HUES64 (cell line): ENCODE data around the gene GNB1L.

Source experiments
- H3K27ac ChIP-seq: 2 replicates; pipeline ENCODE4 v1.7.0; 2013; ENCODE audit warnings: low read depth, low read length, inconsistent platforms
- H3K27me3 ChIP-seq: 2 replicates; pipeline ENCODE4 v1.6.1; 2013; ENCODE audit warnings: mild to moderate bottlenecking, low read length; ENCODE audit not compliant: insufficient read depth
- H3K36me3 ChIP-seq: 2 replicates; pipeline ENCODE4 v1.6.1; 2013; ENCODE audit warnings: mild to moderate bottlenecking, low read length; ENCODE audit not compliant: insufficient read depth
- H3K4me1 ChIP-seq: 2 replicates; pipeline ENCODE4 v1.6.1; 2013; ENCODE audit warnings: mild to moderate bottlenecking, low read length, moderate library complexity; ENCODE audit not compliant: insufficient read depth
- H3K4me3 ChIP-seq: 2 replicates; pipeline ENCODE4 v1.5.1; 2013; ENCODE audit warnings: mild to moderate bottlenecking, low read length, moderate library complexity
- H3K9ac ChIP-seq: 2 replicates; pipeline ENCODE4 v1.6.1; 2013; ENCODE audit warnings: mild to moderate bottlenecking, low read depth, low read length
- H3K9me3 ChIP-seq: 2 replicates; pipeline ENCODE4 v1.6.1; 2013; ENCODE audit warnings: low read depth, low read length; ENCODE audit not compliant: insufficient read depth
- WGBS: fragments of 150-250, 120-280 bp; methylation state at CpG from one replicate; pipeline ENCODE4 v1.1.7; 2013; ENCODE audit warnings: missing lambda C conversion rate; 5-methylcytosine and 5-hydroxymethylcytosine counted together

GNB1L gene

GRCh38 chr22:19853879-19854777 lies 546 bp downstream of the GNB1L start:
- Histone ChIP-seq H3K4me1 (peaks cover 10% of the 10 kb centered on the region), H3K27me3 (no peaks in the 10 kb centered on the region), H3K9ac (peak overlapping the region; percentile 87), H3K9me3 (no peaks in the 10 kb centered on the region), H3K36me3 (peaks cover 36% of the 10 kb centered on the region), H3K27ac (peak overlapping the region; percentile 87), H3K4me3 (peak overlapping the region; percentile 90)
- 3% methylated on average over 49 of the region's 49 CpGs for WGBS

GRCh38 chr22:19853058-19853878 lies 1.4 kb downstream of the GNB1L start:
- Histone ChIP-seq H3K9ac (peak overlapping the region; percentile 87), H3K4me1 (peaks cover 10% of the 10 kb centered on the region), H3K4me3 (peak overlapping the region; percentile 90), H3K9me3 (no peaks in the 10 kb centered on the region), H3K27ac (no peak overlapping the region), H3K36me3 (peaks cover 36% of the 10 kb centered on the region), H3K27me3 (no peaks in the 10 kb centered on the region)
- 64% methylated on average over 11 of the region's 11 CpGs for WGBS

- peak overlapping the region; percentile 90; the same call in 1 of the 2 replicates for H3K4me3 ChIP-seq
- no peak overlapping the region for H3K27ac ChIP-seq
- 96% methylated on average over 12 of the region's 12 CpGs for WGBS
- no peaks in the 10 kb centered on the region for H3K27me3 ChIP-seq
- peaks cover 10% of the 10 kb centered on the region for H3K4me1 ChIP-seq
- no peaks in the 10 kb centered on the region for H3K9me3 ChIP-seq
- no peak overlapping the region for H3K9ac ChIP-seq
- peaks cover 38% of the 10 kb centered on the region for H3K36me3 ChIP-seq
These were observed 2.4 kb downstream of the GNB1L start for GRCh38 chr22:19852177-19852781.

- no peak overlapping the region for H3K9ac ChIP-seq
- no peak overlapping the region for H3K27ac ChIP-seq
- H3K4me1 ChIP-seq, result peaks cover 10% of the 10 kb centered on the region
- no peaks in the 10 kb centered on the region for H3K9me3 ChIP-seq
- H3K36me3 ChIP-seq, result peaks cover 42% of the 10 kb centered on the region
- H3K4me3 ChIP-seq, result no peak overlapping the region
- 95% methylated on average over 21 of the region's 21 CpGs for WGBS
- H3K27me3 ChIP-seq, result no peaks in the 10 kb centered on the region
These were observed 3.1 kb downstream of the GNB1L start for GRCh38 chr22:19851291-19852176.

- peaks cover 5% of the 10 kb centered on the region; the same call in 1 of the 2 replicates for H3K4me1 ChIP-seq
- no peaks in the 10 kb centered on the region for H3K9me3 ChIP-seq
- 89% methylated on average over 9 of the region's 9 CpGs for WGBS
- H3K4me3 ChIP-seq, result no peak overlapping the region
- no peak overlapping the region for H3K27ac ChIP-seq
- no peak overlapping the region for H3K9ac ChIP-seq
- peaks cover 42% of the 10 kb centered on the region for H3K36me3 ChIP-seq
- no peaks in the 10 kb centered on the region for H3K27me3 ChIP-seq
These were observed 3.9 kb downstream of the GNB1L start for GRCh38 chr22:19850763-19851109.

GRCh38 chr22:19849835-19850762 lies 4.6 kb downstream of the GNB1L start:
- H3K4me3 ChIP-seq, result no peak overlapping the region
- H3K27ac ChIP-seq, result peak overlapping the region; percentile 26; the same call in 1 of the 2 replicates
- no peak overlapping the region for H3K9ac ChIP-seq
- WGBS, result 81% methylated on average over 9 of the region's 9 CpGs
- peaks cover 4% of the 10 kb centered on the region; the same call in 1 of the 2 replicates for H3K4me1 ChIP-seq
- H3K36me3 ChIP-seq, result peaks cover 42% of the 10 kb centered on the region
- no peaks in the 10 kb centered on the region for H3K9me3 ChIP-seq
- no peaks in the 10 kb centered on the region for H3K27me3 ChIP-seq

GRCh38 chr22:19848298-19849224 lies 6.1 kb downstream of the GNB1L start:
- H3K9ac ChIP-seq, result no peak overlapping the region
- H3K9me3 ChIP-seq, result no peaks in the 10 kb centered on the region
- peaks cover 4% of the 10 kb centered on the region; the same call in 1 of the 2 replicates for H3K4me1 ChIP-seq
- H3K27me3 ChIP-seq, result no peaks in the 10 kb centered on the region
- WGBS, result 91% methylated on average over 7 of the region's 7 CpGs
- H3K4me3 ChIP-seq, result no peak overlapping the region
- peaks cover 42% of the 10 kb centered on the region for H3K36me3 ChIP-seq
- H3K27ac ChIP-seq, result no peak overlapping the region

GRCh38 chr22:19847345-19847632 lies 7.4 kb downstream of the GNB1L start:
- Histone ChIP-seq H3K4me1 (peaks cover 4% of the 10 kb centered on the region; the same call in 1 of the 2 replicates), H3K4me3 (no peak overlapping the region), H3K9me3 (no peaks in the 10 kb centered on the region), H3K27ac (no peak overlapping the region), H3K27me3 (no peaks in the 10 kb centered on the region), H3K9ac (no peak overlapping the region), H3K36me3 (peaks cover 35% of the 10 kb centered on the region)
- WGBS, result 93% methylated on average over 2 of the region's 2 CpGs

GRCh38 chr22:19846620-19847344 lies 7.9 kb downstream of the GNB1L start:
- Histone ChIP-seq H3K36me3 (peaks cover 29% of the 10 kb centered on the region), H3K4me1 (peaks cover 4% of the 10 kb centered on the region; the same call in 1 of the 2 replicates), H3K9me3 (no peaks in the 10 kb centered on the region), H3K27me3 (no peaks in the 10 kb centered on the region), H3K27ac (no peak overlapping the region), H3K4me3 (no peak overlapping the region), H3K9ac (no peak overlapping the region)
- WGBS, result 95% methylated on average over 9 of the region's 9 CpGs
